Measurements from ENCODE around the gene NOS1AP.

NOS1AP gene

GRCh38 chr1:162230517-162230916 lies 161.0 kb downstream of the NOS1AP start:
- TF ChIP-seq CTCF (IDR thresholded peaks at IDR 0.05; ENCODE audit: control insufficient read depth, extremely low read depth, insufficient read depth), result no peak
- no peak overlapping the region for H3K4me3 ChIP-seq (ENCODE audit: low read depth, low read length)

GRCh38 chr1:162232034-162232711 lies 162.7 kb downstream of the NOS1AP start:
- H3K4me3 ChIP-seq (ENCODE audit: low read depth, low read length), result no peak overlapping the region
- no peak for DNase-seq (ENCODE audit: low read depth)
- TF ChIP-seq CTCF (IDR thresholded peaks at IDR 0.05; ENCODE audit: control insufficient read depth, extremely low read depth, insufficient read depth), result no peak

More at GRCh38 chr1:162230517-162230916, 161.0 kb downstream of the NOS1AP start:
- no peak for DNase-seq (ENCODE audit: low read depth)

- no peak for TF ChIP-seq CTCF (IDR thresholded peaks at IDR 0.05; ENCODE audit: control insufficient read depth, extremely low read depth, insufficient read depth)
- no peak for DNase-seq (ENCODE audit: low read depth)
- H3K4me3 ChIP-seq (ENCODE audit: low read depth, low read length), result no peak overlapping the region
Observed at GRCh38 chr1:162233066-162233465, 163.6 kb downstream of the NOS1AP start.

- TF ChIP-seq CTCF (IDR thresholded peaks at IDR 0.05; ENCODE audit: control insufficient read depth, extremely low read depth, insufficient read depth), result no peak
- no peak overlapping the region for H3K4me3 ChIP-seq (ENCODE audit: low read depth, low read length)
- no peak for DNase-seq (ENCODE audit: low read depth)
Observed at GRCh38 chr1:162233937-162234336, 164.4 kb downstream of the NOS1AP start.

GRCh38 chr1:162234571-162234970 lies 165.1 kb downstream of the NOS1AP start:
- no peak for DNase-seq (ENCODE audit: low read depth)
- H3K4me3 ChIP-seq (ENCODE audit: low read depth, low read length), result no peak overlapping the region
- TF ChIP-seq CTCF (IDR thresholded peaks at IDR 0.05; ENCODE audit: control insufficient read depth, extremely low read depth, insufficient read depth), result no peak

- H3K4me3 ChIP-seq (ENCODE audit: low read depth, low read length), result no peak overlapping the region
- TF ChIP-seq CTCF (IDR thresholded peaks at IDR 0.05; ENCODE audit: control insufficient read depth, extremely low read depth, insufficient read depth), result no peak
- DNase-seq (ENCODE audit: low read depth), result no peak
Observed at GRCh38 chr1:162235241-162235800, 165.8 kb downstream of the NOS1AP start.

GRCh38 chr1:162236201-162236600 lies 166.7 kb downstream of the NOS1AP start:
- no peak for TF ChIP-seq CTCF (IDR thresholded peaks at IDR 0.05; ENCODE audit: control insufficient read depth, extremely low read depth, insufficient read depth)
- no peak for DNase-seq (ENCODE audit: low read depth)

More at GRCh38 chr1:162236201-162236600, 166.7 kb downstream of the NOS1AP start:
- no peak overlapping the region for H3K4me3 ChIP-seq (ENCODE audit: low read depth, low read length)
